NT2/D1 (cell line): ENCODE data around the gene XCL1.

Source experiments
- DNase-seq: peaks from one replicate; pipeline ENCODE4 v3.0.0-alpha.2; 2011; ENCODE audit warnings: low read depth, low spot score
- H3K27me3 ChIP-seq: 2 replicates; pipeline ENCODE4 v1.6.0; 2011; ENCODE audit warnings: mild to moderate bottlenecking; ENCODE audit not compliant: insufficient read length, insufficient read depth
- H3K36me3 ChIP-seq: 2 replicates; pipeline ENCODE4 v1.6.1; 2011; ENCODE audit warnings: mild to moderate bottlenecking, low read length, mixed read lengths; ENCODE audit not compliant: insufficient read depth, insufficient read length
- H3K4me1 ChIP-seq: 2 replicates; pipeline ENCODE4 v1.5.1; 2011; ENCODE audit not compliant: insufficient read depth, insufficient read length
- H3K4me3 ChIP-seq: 2 replicates; pipeline ENCODE4 v1.5.1; 2011; ENCODE audit warnings: low read depth; ENCODE audit not compliant: insufficient read length
- H3K9ac ChIP-seq: 2 replicates; pipeline ENCODE4 v1.6.0; 2011; ENCODE audit warnings: low read depth; ENCODE audit not compliant: insufficient read length
- H3K9me3 ChIP-seq: 2 replicates; pipeline ENCODE4 v1.5.1; 2011; ENCODE audit warnings: mild to moderate bottlenecking, low read length; ENCODE audit not compliant: insufficient read depth
- SUZ12 ChIP-seq: IDR thresholded peaks from 2 replicates; pipeline ENCODE4 v1.6.1; 2011; ENCODE audit not compliant: insufficient read length, insufficient read depth; ENCODE audit errors: extremely low read depth
- YY1 ChIP-seq: IDR thresholded peaks from 2 replicates; pipeline ENCODE4 v1.6.1; 2011; ENCODE audit not compliant: insufficient read length, insufficient read depth
- ZNF274 ChIP-seq: IDR thresholded peaks from 2 replicates; pipeline ENCODE4 v1.6.1; 2011; ENCODE audit warnings: mild to moderate bottlenecking, low read depth, low read length

XCL1 gene

DNA sequence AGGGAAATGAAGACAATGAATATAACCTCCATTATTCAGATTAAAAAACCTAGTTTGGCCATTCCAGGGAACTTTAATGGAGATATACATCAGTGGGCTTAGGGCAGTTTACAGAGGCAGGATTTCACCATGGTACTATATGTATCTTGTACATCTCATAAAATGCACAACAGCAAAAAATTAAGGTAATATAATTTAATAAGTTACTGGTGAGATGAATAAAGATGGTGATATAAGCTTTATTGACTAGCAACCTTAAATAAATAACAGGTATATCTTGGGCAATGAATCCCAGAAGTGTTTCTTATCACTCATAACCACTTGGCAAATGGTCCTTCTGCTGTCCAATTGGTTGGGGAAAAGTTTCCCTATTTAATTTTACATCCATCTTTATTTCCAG is 29.0 kb downstream of the XCL1 start:
- Histone ChIP-seq H3K9me3 (no peaks in the 10 kb centered on the region), H3K9ac (no peak overlapping the region), H3K4me3 (no peak overlapping the region), H3K27me3 (no peaks in the 10 kb centered on the region), H3K4me1 (peaks cover 3% of the 10 kb centered on the region), H3K36me3 (no peaks in the 10 kb centered on the region)
- no peak for DNase-seq
- TF ChIP-seq SUZ12 (no peak), ZNF274 (no peak), YY1 (no peak)

- H3K36me3 ChIP-seq, result no peaks in the 10 kb centered on the region
- DNase-seq, result no peak
- TF ChIP-seq YY1, result no peak
- no peak for TF ChIP-seq ZNF274
- no peak for TF ChIP-seq SUZ12
Observed at GRCh38 chr1:168606096-168606495, 29.7 kb downstream of the XCL1 start.

DNA sequence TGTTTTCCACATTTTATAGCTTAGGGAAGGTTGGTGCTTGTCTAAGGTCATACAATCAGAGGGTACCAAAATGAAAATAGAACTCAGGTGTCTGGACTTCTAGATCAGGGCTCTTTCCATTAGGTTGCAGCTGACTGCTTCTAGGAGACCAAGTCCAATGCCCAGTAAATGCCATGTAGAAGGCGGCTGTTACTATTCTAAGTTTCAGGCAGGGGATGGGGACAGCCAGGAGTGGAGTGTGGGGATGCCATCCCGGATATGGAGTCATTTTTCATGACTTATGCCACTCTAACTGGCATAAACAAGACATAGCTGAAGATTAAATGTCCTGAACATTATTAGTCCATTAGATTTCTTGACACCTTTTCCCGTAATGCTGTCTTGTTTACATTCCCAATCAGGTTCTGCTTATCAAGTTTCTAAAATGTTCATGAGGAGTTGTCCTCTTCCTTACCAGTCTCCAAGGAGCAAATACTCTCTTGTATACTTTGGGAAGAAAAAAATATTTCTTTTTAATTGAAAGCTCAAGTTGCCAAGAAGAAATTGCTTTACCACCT is 31.5 kb downstream of the XCL1 start:
- TF ChIP-seq ZNF274 (no peak), SUZ12 (no peak), YY1 (no peak)
- Histone ChIP-seq H3K9ac (no peak overlapping the region), H3K9me3 (no peaks in the 10 kb centered on the region)

More at GRCh38 chr1:168606096-168606495, 29.7 kb downstream of the XCL1 start:
- no peaks in the 10 kb centered on the region for H3K27me3 ChIP-seq
- no peak overlapping the region for H3K4me3 ChIP-seq
- no peak overlapping the region for H3K9ac ChIP-seq
- peaks cover 3% of the 10 kb centered on the region for H3K4me1 ChIP-seq
- H3K9me3 ChIP-seq, result no peaks in the 10 kb centered on the region

GRCh38 chr1:168608796-168609715 is 32.7 kb downstream of the XCL1 start:
- Histone ChIP-seq H3K9ac (no peak overlapping the region), H3K9me3 (no peaks in the 10 kb centered on the region), H3K36me3 (no peaks in the 10 kb centered on the region), H3K4me3 (no peak overlapping the region), H3K4me1 (peaks cover 3% of the 10 kb centered on the region), H3K27me3 (no peaks in the 10 kb centered on the region)
- TF ChIP-seq YY1 (no peak), SUZ12 (no peak), ZNF274 (no peak)
- DNase-seq, result no peak

More for the DNA sequence above, 31.5 kb downstream of the XCL1 start:
- Histone ChIP-seq H3K4me3 (no peak overlapping the region), H3K27me3 (no peaks in the 10 kb centered on the region), H3K36me3 (no peaks in the 10 kb centered on the region), H3K4me1 (peaks cover 3% of the 10 kb centered on the region)
- no peak for DNase-seq

DNA sequence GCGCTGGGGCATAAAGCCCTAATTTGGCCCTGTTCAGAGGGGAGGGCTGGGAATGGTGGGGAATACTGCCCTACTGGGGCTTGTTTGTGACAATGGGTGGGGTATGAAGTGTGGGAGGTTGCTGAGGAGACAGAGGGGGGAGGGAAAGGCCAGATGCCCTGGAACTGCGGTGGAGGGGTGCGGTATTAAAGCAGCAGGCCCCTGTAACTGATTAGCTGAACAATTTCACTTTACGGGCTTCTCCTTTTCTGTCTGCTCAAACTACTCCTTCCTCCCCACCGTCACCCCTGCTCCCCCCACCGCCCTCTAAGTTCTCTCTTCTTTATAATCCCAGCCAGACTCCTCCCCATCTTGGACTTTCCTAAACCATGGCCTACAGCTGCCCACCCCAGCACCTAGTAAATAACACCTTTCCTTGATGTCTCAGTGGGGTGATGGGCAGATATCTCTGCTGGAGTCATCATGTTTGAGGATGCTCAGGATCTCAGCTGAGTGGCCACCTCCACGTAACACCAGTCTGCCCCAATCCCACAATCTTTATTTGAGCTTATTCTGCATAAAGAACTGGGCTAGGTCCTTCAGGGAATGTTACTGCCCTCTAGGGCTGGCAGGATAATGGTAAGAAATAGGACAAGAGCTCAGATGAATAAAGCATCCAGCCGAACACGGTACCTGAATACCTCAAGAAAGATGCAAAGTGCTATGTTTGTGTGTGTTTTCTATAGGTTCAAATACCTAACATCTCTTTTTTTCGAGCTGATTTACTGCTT is 33.5 kb downstream of the XCL1 start:
- H3K4me1 ChIP-seq, result peaks cover 3% of the 10 kb centered on the region

DNA sequence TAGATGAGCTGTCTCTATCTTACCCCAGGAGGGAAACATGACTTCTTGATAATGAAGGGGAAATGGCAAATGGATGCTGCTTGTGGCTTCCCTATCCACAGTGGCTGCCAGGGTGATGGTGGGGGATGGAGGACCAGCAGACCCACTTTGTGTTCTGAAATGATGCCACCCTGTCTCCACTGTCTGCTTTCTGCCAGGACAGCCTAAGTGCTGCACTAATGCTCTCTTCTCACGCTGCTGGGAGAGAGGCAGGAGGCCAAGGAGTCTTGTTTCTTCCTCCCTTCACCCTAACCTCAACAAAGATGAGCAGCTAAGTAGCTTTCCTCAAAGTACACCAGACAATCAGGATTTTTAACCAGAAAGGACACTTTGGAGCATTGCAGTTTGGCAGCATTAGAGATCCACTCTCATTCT is 36.6 kb downstream of the XCL1 start:
- Histone ChIP-seq H3K4me1 (peaks cover 3% of the 10 kb centered on the region), H3K36me3 (no peaks in the 10 kb centered on the region), H3K4me3 (no peak overlapping the region), H3K27me3 (no peaks in the 10 kb centered on the region), H3K9ac (no peak overlapping the region), H3K9me3 (no peaks in the 10 kb centered on the region)
- TF ChIP-seq ZNF274, result no peak
- TF ChIP-seq YY1, result no peak
- TF ChIP-seq SUZ12, result no peak
- DNase-seq, result no peak

More for the DNA sequence above, 33.5 kb downstream of the XCL1 start:
- DNase-seq, result no peak
- no peak overlapping the region for H3K4me3 ChIP-seq
- TF ChIP-seq ZNF274, result no peak
- no peak for TF ChIP-seq SUZ12
- no peak for TF ChIP-seq YY1
- H3K36me3 ChIP-seq, result no peaks in the 10 kb centered on the region
- H3K27me3 ChIP-seq, result no peaks in the 10 kb centered on the region
- no peaks in the 10 kb centered on the region for H3K9me3 ChIP-seq
- H3K9ac ChIP-seq, result no peak overlapping the region

DNA sequence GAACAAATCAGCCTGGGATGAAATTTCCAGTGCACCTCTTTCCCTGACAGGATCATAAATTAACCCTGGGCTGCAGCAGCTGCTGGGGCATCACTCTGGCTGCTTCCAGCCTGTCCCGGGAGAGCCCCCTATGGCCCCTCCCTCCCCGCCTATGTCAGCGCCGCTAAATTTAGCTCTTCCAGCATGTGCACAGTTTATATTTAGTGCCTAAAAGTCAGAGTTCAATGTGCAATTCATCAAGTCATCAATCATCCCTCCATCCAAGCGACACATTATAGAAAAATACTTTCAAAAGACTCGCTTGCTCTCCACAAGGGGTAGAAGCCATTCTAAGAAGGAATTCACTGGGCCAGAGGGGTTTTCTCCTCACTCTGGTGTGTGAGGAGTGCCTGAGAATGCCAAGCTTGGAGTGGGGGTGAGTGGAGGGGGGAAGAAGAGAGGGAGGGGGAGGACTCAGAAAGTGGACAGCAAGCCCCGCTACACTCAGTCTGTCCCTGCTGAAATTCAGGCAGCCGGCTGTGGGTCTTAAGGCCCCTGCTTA is 37.4 kb downstream of the XCL1 start:
- no peaks in the 10 kb centered on the region for H3K36me3 ChIP-seq
- no peaks in the 10 kb centered on the region for H3K27me3 ChIP-seq
- no peak overlapping the region for H3K9ac ChIP-seq
- peaks cover 3% of the 10 kb centered on the region for H3K4me1 ChIP-seq
- TF ChIP-seq YY1 (no peak), ZNF274 (no peak), SUZ12 (no peak)
- DNase-seq, result no peak
- no peaks in the 10 kb centered on the region for H3K9me3 ChIP-seq
- no peak overlapping the region for H3K4me3 ChIP-seq
